Stimulated activated CD8-positive, alpha-beta memory T cell treated with anti-CD3 and anti-CD28 coated beads, Interleukin-2, amount 100 ng/mL, for 1 hour (primary cell): Measurements from ENCODE around the gene MROH2B.

Experiments used
- DNase-seq, 2 donors: peaks; one replicate each; pipeline ENCODE4 v3.0.0-alpha.2; 2020; ENCODE audit warnings: low read depth in 2 of 2

Gene MROH2B

GRCh38 chr5:41071242-41071641, at the start of gene MROH2B:
Gene MROH2B (minus strand): TSS chr5:41071342. CDS start chr5:41070852, 490 bp downstream.
- DNase-seq = no peak

DNA sequence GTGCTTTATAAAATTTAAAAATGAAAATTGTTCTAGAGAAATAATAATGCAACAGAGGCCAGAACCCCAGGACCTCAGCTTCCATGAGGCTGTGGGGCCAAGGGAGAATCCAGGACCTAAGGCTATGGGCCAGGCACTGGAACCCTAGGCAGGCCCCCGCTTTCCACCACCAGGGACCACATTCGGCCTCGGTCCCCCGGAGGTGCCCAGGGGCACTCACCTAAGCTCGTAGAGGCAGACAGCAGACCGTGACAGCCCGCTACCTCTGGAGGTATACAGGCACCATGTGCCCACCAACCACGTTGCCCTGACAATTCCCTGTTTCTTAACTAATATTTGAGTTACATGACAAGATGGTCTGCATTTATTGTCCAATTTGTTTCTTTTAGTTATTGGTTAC, 49.5 kb upstream of the MROH2B start:
- no peak for DNase-seq

DNA sequence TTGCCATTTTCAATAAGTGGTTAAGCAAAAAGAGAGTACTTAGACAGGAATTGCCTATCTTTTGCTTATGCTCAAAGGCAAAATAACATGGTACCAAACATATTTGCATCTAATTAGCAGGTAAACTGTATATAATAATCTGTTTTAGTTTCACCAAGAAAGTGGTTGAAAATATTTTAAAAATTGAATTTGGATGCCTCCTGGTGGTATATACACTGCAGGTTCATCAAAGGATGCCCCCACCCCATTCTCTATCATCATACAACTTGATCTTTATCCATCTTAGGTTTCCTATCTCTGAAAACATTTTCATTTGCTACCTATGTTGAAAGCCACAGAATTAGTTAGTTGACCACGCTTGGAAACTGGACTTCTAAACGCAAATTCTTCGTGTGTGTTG, 47.0 kb upstream of the MROH2B start:
- DNase-seq = no peak

GRCh38 chr5:41115281-41115680, 44.1 kb upstream of the MROH2B start:
- no peak for DNase-seq

DNA sequence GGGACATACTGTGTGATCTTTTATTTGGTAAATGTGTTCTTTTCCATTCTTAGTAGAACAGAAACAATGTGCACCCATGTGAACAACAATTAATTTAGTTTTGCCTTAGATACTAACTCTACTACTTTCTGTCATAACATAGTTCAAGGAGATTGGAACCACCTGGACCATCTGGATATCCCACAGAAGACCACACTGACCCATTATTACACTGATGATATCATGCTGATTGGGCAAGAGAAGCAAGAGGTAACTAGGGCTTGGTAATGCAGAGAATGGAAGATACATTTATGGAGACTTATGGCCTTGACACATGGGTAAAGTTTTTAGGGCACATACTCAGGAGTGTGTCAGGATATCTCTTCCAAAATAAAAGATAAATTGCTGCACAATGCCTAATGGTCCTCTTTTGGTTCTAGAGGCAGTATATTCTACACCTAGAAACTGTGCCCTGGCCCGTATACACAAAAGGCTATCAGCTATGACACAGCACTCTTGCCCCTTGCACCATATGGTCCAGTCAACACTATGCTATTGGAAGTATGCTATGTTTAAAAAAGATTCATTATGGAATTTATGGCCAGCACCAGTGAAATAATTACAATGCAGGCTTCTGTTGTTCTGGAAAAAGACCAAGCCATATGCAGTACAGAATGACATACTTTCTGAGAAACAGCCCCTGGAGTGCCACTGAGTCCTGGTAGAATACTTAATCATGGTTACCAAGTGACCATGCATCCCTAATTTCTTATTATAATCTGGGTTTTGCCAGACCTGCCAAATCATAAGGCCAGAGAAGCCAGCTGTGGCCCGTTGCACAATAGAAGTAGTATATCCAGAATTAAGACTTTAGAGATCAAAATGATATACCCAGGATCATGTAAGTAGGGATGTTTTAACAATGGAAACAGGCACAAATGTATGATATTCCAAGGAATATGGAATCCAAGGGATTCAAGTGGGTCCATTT, 41.6 kb upstream of the MROH2B start:
- no peak for DNase-seq

GRCh38 chr5:41109186-41109585, 38.0 kb upstream of the MROH2B start:
- no peak for DNase-seq

- DNase-seq = no peak
These were observed 31.2 kb upstream of the MROH2B start for GRCh38 chr5:41102341-41102740.

- DNase-seq = no peak
These were observed 26.5 kb upstream of the MROH2B start for GRCh38 chr5:41097642-41098041.

- DNase-seq = no peak
These were observed 24.4 kb upstream of the MROH2B start for GRCh38 chr5:41095324-41096101.

- DNase-seq = no peak
These were observed 23.7 kb upstream of the MROH2B start for GRCh38 chr5:41094871-41095270.

DNA sequence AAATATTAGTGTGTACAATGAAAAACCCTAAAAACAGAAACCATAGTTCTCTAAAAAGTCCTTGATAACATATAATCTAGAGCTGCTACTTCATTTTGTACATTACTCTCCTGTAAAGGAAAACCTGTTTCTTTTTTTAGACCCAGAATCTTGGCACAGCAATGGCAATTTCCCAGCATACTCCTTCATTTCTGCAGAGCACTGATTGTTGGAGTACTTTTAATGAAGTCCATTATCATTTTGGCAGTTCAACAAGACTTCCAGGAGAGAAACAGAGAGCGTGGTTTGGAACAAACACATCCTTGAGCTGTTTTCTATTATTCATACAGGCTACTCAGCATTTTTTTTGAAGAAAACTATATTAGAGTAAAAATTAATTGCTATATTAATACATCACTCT, 22.7 kb upstream of the MROH2B start:
- DNase-seq = no peak

DNA sequence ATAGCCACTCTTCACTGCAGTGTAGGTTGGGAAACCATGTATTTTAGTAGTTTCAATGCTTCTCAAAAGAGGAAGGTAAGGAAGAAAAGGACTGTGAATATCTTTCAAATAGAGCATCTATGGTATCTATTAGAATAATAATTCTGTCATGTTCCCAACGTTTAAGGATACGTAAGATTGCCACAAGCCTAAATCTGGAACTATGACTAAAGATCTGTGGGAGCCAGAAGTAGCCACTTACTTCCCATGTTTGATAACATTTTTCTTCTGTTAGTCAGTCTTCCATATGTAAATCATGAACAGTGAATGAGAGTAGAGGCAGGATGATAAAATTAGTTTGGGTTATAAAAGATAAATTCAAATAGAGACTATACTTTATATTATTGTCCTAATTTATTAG, 16.3 kb upstream of the MROH2B start:
- no peak for DNase-seq

- no peak for DNase-seq
These were observed 12.2 kb upstream of the MROH2B start for GRCh38 chr5:41083306-41083705.

DNA sequence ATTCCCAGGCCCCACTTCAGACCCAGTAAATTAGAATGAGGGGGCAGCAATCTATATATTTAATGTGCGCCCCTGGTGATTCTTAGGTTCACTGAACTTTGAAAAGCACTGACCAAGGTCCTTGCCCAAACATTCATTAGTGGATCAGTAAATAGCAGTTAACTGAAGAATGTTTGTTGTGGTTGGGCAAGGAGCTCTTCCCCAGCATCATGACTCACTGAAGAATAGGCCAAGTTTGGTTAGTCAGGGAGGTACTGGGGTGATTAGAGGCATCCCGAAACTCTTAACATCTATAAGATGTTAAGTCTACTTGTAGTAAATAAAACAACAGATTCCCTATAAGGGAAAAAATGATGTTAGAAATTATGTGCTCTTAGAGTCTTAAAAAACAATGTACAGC, 833 bp upstream of the MROH2B start:
- DNase-seq = no peak

- no peak for DNase-seq
These were observed 3.2 kb downstream of the MROH2B start for GRCh38 chr5:41067714-41068568.

GRCh38 chr5:41065691-41066335, 5.3 kb downstream of the MROH2B start:
- DNase-seq = no peak

GRCh38 chr5:41057940-41058339, 13.2 kb downstream of the MROH2B start:
- DNase-seq = no peak

GRCh38 chr5:41057231-41057630, 13.9 kb downstream of the MROH2B start:
- DNase-seq = no peak

- no peak for DNase-seq
These were observed 22.2 kb downstream of the MROH2B start for GRCh38 chr5:41048986-41049385.

GRCh38 chr5:41043109-41043747, 27.9 kb downstream of the MROH2B start:
- DNase-seq = no peak

GRCh38 chr5:41032973-41033372, 38.2 kb downstream of the MROH2B start:
- DNase-seq = no peak
